Kasumi-1 (cell line): Measurements from ENCODE around the gene EHMT1.
"Not testable (repeated sequence)": the region's sequence is repeated elsewhere in the genome, so short reads cannot be mapped to it uniquely, and the experiment has no call there.

Source experiments
- DNase-seq, 2 experiments: peaks; one replicate each; lab custom pipeline; 2025; lab: John Stamatoyannopoulos, UW

The EHMT1 gene

GRCh38 chr9:137720571-137721110, 101.8 kb downstream of the EHMT1 start:
- no peak for DNase-seq

GRCh38 chr9:137721479-137721878, 102.7 kb downstream of the EHMT1 start:
- DNase-seq, result no peak

GRCh38 chr9:137721899-137722298, 103.1 kb downstream of the EHMT1 start:
- DNase-seq, result no peak

- DNase-seq, result no peak
Measured at GRCh38 chr9:137722481-137722880, 103.7 kb downstream of the EHMT1 start.

GRCh38 chr9:137723356-137723755, 104.6 kb downstream of the EHMT1 start:
- not testable (repeated sequence) for DNase-seq

GRCh38 chr9:137723783-137724445, 105.1 kb downstream of the EHMT1 start:
- DNase-seq, result no peak

- no peak for DNase-seq
Measured at GRCh38 chr9:137724818-137725240, 106.0 kb downstream of the EHMT1 start.

GRCh38 chr9:137725598-137725997, 106.8 kb downstream of the EHMT1 start:
- DNase-seq, result no peak

- DNase-seq, result not testable (repeated sequence)
Measured at GRCh38 chr9:137726336-137726735, 107.5 kb downstream of the EHMT1 start.

- DNase-seq, result no peak
Measured at GRCh38 chr9:137726764-137727163, 108.0 kb downstream of the EHMT1 start.

- no peak for DNase-seq
Measured at GRCh38 chr9:137727716-137728115, 108.9 kb downstream of the EHMT1 start.

- no peak for DNase-seq
Measured at GRCh38 chr9:137728444-137729311, 109.9 kb downstream of the EHMT1 start.

- DNase-seq, result no peak
Measured at GRCh38 chr9:137731216-137731946, 112.6 kb downstream of the EHMT1 start.

GRCh38 chr9:137731947-137732813, 113.4 kb downstream of the EHMT1 start:
- DNase-seq, result no peak

- DNase-seq, result no peak
Measured at GRCh38 chr9:137733429-137733828, 114.6 kb downstream of the EHMT1 start.

GRCh38 chr9:137734181-137734580, 115.4 kb downstream of the EHMT1 start:
- DNase-seq, result no peak

GRCh38 chr9:137738182-137738696, 119.4 kb downstream of the EHMT1 start:
- DNase-seq, result not testable (repeated sequence)

- no peak for DNase-seq
Measured at GRCh38 chr9:137738703-137739102, 119.9 kb downstream of the EHMT1 start.

- DNase-seq, result no peak
Measured at GRCh38 chr9:137739371-137740309, 120.8 kb downstream of the EHMT1 start.

GRCh38 chr9:137740312-137740711, 121.5 kb downstream of the EHMT1 start:
- DNase-seq, result no peak
